Suppressor macrophage treated with lipopolysaccharide for 1 hour (primary cell): ENCODE results near the gene TMEM198.
A peak's percentile ranks its signal among the peaks of the same experiment; 100 is the strongest.

Source experiments
- DNase-seq, 3 donors: peaks; one replicate each; pipeline ENCODE4 v3.0.0-alpha.2; 2020 to 2022

TMEM198 gene

DNA sequence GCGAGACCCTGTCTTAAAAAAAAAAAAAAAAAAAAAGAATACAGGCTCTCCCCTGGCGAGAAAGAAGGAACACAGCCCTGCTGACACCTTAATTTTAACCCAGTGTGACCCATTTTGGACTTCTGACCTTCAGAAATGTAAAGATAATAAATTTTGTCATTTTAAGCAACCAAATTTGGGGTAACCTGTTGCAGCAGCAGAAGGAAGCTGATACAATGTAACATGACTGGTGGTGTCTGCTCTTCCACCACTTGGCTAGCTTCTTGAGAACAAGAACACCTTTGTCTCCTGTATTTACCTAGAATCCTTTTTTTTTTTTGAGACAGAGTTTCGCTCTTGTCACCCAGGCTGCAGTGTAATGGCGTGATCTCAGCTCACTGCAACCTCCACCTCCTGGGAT, 47.3 kb downstream of the TMEM198 start:
- no peak for DNase-seq

DNA sequence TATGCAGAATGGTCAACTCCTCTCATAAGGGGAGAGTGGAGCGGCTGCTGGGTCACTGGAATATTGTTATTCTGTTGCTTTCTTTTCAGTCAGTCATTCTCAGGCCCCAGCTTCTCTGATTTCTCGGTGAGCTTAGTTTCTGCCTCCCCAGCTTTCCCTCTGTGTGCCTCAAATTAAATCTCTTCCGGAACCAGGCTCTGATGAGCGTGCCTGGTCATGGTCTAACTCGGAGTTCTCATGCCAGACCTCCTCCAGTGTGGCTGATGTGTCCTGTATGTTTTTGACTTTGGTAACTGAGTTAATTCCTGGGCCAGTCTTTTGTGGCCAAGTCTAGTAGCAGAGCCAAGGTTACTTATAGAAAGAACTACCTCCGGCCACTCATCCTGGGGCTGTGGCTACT, 48.9 kb downstream of the TMEM198 start:
- no peak for DNase-seq

DNA sequence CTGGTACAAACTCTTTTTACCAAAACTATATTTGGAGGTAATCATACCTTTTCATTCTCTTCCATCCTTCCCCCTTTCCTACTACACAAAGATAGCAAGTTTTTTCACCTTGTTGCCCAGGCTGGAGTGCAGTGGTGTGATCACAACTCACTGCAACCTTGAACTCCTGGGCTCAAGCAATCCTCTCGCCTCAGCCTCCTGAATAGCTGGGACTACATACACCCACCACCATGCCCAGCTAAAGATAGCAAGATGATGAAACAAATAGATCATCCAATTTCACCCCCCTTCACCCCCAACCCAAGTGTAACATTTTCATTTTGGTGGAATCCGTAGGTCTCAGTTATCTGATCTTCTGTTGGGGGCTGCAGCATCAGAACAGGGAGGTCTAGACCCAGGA, 49.3 kb downstream of the TMEM198 start:
- DNase-seq, result no peak

DNA sequence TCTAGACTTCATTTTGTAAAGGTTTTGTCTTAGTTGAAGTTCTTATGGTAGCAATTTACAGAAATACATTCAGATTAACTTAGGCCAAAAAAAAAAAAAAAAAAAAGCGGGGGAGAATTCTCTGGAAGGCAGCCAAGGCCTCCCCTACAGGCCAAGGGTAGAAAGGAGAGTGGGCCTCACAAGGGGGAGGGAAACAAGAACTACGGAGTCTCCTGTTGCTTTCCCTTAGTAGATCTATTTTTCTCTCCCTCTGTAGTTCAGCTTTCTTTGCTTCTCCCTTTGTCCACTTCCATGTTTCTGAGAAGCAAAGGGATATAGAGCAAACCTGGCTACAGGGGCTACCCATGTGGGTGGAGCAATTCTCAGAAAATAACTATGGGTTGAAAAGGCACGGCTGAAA, 51.4 kb downstream of the TMEM198 start:
- DNase-seq, result peak in 2 of 3 donors; percentile 17 to 29

DNA sequence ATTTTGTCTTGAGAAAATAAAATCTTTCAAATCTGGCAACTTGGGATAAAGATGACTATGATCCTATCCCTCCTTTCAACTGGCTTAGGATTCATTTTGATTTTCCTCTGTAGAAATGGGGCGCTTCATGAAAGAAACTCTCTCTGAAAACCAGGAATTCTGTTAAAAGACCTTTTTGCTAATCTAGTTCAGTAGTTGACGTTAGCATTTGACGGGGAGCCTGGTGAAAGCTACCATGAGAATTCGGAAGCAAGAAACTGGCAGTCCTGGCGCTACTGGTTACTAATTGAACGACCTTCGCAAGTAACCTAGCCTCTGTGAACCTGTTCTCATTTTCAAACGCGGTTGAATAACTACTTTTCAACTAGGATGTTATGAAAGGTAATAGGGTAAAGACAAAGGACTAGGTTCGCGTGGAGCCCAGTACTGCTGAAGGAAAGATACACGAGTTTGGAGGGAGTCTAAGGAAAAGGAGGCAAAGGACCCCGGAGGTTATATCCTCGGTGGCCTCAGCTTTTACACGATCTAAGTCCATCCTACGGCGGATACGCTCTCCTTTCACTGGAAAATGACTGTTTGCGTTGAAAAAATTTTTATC, 53.2 kb downstream of the TMEM198 start:
- DNase-seq, result peak in 1 of 3 donors; percentile 7

DNA sequence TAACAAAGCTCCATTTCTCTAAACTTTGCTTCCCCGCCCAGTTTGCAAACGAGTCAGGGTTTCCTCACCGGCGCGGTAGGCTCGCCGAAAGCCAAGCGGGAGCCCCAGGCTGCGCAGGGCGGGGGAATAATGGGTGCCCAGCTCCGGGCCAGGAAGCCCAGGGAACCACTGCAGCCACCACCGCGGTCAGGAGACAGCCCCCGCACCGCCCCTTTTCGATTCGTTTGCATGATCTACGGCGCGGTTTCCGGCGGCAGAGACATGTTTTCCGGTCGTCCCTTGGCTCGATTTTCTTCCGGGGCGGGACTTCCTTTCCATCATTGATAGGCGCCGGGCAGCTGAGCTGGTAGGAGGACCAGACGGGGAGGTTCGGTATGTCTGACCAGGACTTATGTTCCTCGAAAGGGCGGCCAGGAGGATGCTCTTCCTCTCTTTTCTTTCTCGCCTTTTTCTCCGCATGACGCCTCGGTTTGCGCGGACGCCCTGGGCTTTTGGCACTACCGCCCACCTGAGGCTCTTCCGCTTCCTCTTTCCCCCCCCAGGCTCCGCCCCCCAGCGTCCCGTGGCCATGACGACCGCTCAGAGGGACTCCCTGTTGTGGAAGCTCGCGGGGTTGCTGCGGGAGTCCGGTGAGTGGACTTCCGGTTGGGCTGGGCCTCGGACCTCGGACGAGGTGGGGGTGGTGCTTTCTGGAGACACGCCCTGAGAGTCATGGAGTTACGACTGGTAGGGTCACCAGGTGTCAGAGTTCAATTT, 53.9 kb downstream of the TMEM198 start, which contains the start of gene STK11IP:
STK11IP (plus strand) TSS at position 306 of the 756 bp plus-strand sequence; CDS start at position 569, 263 bp downstream.
- DNase-seq, result peak; percentile 97 to 98 (median 98)

DNA sequence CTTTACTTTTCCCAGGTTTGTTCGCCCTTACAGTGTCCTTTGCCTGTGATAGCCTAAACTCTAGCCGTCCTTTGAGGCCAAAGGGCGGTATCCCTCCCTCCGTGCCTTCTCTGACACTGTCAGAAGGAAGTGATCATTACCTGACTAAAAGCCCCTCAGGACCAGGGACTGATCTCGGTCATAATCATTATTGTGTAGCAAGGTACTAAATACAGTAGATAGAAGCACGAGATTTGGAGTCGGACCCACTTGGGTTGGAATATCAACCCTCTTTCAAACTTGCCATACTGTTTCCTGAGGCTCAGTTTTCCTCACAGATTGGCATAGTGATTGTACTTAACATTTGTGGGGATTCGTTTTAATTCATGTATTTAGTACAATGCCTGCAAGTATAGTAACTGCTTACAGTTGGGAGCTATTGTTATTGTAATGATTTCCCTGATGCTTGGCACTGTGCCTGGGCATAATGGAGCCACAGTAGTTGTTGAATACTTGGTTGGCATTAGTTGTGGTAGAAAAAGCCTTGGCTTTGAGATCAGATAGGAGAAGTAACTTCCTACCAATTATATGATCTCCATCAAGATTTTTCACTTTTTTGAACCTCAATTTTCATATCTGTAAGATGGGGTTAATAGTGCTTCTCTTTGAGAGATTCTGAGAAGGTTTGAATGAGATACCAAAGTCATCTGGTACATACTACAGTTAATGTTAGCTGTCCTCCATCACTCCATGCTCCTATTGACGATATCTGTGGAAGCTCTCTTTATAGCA, 54.7 kb downstream of the TMEM198 start:
- DNase-seq, result no peak
